HCT116 (cell line): ENCODE results near the gene NEK11. TPM values are rescaled to one million over a fixed set of nuclear protein-coding genes. Genes with fewer than 3 reads are reported as not detected.

ENCODE experiments used
- ATAC-seq: fragments of 200-7000 bp; cut with Tn5 transposase; 2 replicates; pipeline ENCODE4 v1.9.1; 2020; ENCODE audit warnings: mild to moderate bottlenecking, moderate library complexity
- BruUV-seq: library from RNA; stranded (reverse); fragments of 400-500 nt; replicated peaks from 2 replicates; lab custom pipeline; 2021; lab: Mats Ljungman, UMichigan
- CTCF ChIA-PET: fragments of 300-600 bp; sonication (Branson Sonifier 250); formaldehyde crosslinking; loops from one replicate; lab custom pipeline; 2021; ENCODE audit warnings: antibody characterized with exemption; lab: Charles Lee
- POLR2A ChIA-PET: fragments of 300-600, 350-600 bp; sonication (Branson Sonifier 250); formaldehyde crosslinking; loops from one replicate; lab custom pipeline; 2021; ENCODE audit warnings: antibody characterized with exemption; lab: Charles Lee
- RAD21 ChIA-PET, 2 experiments: fragments of 300-600 bp; sonication (Branson Sonifier 250); formaldehyde crosslinking; loops; one replicate each; lab custom pipeline; 2023; ENCODE audit warnings: low total read pairs in 2 of 2; ENCODE audit not compliant: uncharacterized antibody in 2 of 2, unreplicated experiment in 2 of 2, low non-redundant PET in 1 of 2; lab: Charles Lee
- DNase-seq: peaks from one replicate; pipeline ENCODE4 v3.0.0-alpha.2; 2010; ENCODE audit warnings: low read depth, low spot score
- H2AFZ ChIP-seq: fragments of 200-600 bp; shearing (Covaris generic), sonication (generic); 2 replicates; pipeline ENCODE4 v1.6.1; 2017; ENCODE audit warnings: low read depth, mixed run types, mixed read lengths, antibody characterized with exemption, low read length; ENCODE audit not compliant: poor library complexity, severe bottlenecking
- H3K27ac ChIP-seq: 2 replicates; pipeline ENCODE4 v1.5.1; 2012; ENCODE audit warnings: low read depth, low read length
- H3K27me3 ChIP-seq: fragments of 200-600 bp; sonication (generic); 2 replicates; pipeline ENCODE4 v1.6.1; 2016; ENCODE audit warnings: mixed run types, low read length, mixed read lengths; ENCODE audit not compliant: insufficient read depth
- H3K36me3 ChIP-seq, 2 experiments: fragments of 200-500 bp in 1 of 2; fragments of 200-600 bp in 1 of 2; sonication (Bioruptor generic) in 1 of 2; sonication (generic) in 1 of 2; 2 replicates each; pipeline versions ENCODE4 v1.5.1 to v1.6.1; 2014 to 2016; ENCODE audit warnings: low read length in 2 of 2, inconsistent platforms in 1 of 2, mixed read lengths in 1 of 2, mixed run types in 1 of 2; ENCODE audit not compliant: insufficient read depth in 2 of 2, control insufficient read depth in 1 of 2
- H3K4me1 ChIP-seq, 2 experiments: fragments of 200-600 bp in 1 of 2; sonication (generic) in 1 of 2; 2 replicates each; pipeline versions ENCODE4 v1.5.1 to v1.6.1; 2012 to 2017; ENCODE audit warnings: low read length in 2 of 2, inconsistent platforms in 1 of 2, mild to moderate bottlenecking in 1 of 2, mixed read lengths in 1 of 2, mixed run types in 1 of 2, moderate library complexity in 1 of 2; ENCODE audit not compliant: insufficient read depth in 2 of 2, control insufficient read depth in 1 of 2
- H3K4me2 ChIP-seq: fragments of 200-600 bp; sonication (generic); 2 replicates; pipeline ENCODE4 v1.6.1; 2017; ENCODE audit warnings: mixed run types, low read length, mixed read lengths
- H3K4me3 ChIP-seq, 2 experiments: fragments of 200-600 bp in 1 of 2; sonication (generic) in 1 of 2; replicated peaks in 1 of 2; 2 replicates each; pipeline ENCODE4 v1.5.1; 2011 to 2016; ENCODE audit warnings: low read length in 2 of 2, control low read depth in 1 of 2, low read depth in 1 of 2, mild to moderate bottlenecking in 1 of 2, mixed read lengths in 1 of 2, mixed run types in 1 of 2
- H3K79me2 ChIP-seq: fragments of 200-600 bp; sonication (generic); 2 replicates; pipeline ENCODE4 v1.6.1; 2017; ENCODE audit warnings: mild to moderate bottlenecking, mixed run types, low read length, moderate library complexity, mixed read lengths; ENCODE audit not compliant: insufficient read depth
- H3K9ac ChIP-seq: fragments of 200-600 bp; sonication (generic); 2 replicates; pipeline ENCODE4 v1.6.1; 2016; ENCODE audit warnings: low read length, mixed read lengths
- H3K9me2 ChIP-seq: fragments of 200-600 bp; sonication (generic), shearing (Covaris generic); 2 replicates; pipeline ENCODE4 v1.6.1; 2017; ENCODE audit warnings: mixed run types, mild to moderate bottlenecking, moderate library complexity; ENCODE audit not compliant: insufficient read depth
- H3K9me3 ChIP-seq, 2 experiments: fragments of 200-500 bp in 1 of 2; fragments of 200-600 bp in 1 of 2; sonication (Bioruptor generic) in 1 of 2; sonication (generic) in 1 of 2; 2 replicates each; pipeline ENCODE4 v1.6.1; 2014 to 2017; ENCODE audit warnings: low read length in 2 of 2, mixed read lengths in 2 of 2, inconsistent platforms in 1 of 2, low read depth in 1 of 2, mild to moderate bottlenecking in 1 of 2, mixed run types in 1 of 2, moderate library complexity in 1 of 2; ENCODE audit not compliant: control insufficient read depth in 1 of 2, insufficient read depth in 1 of 2
- H4K20me1 ChIP-seq: fragments of 200-600 bp; sonication (generic), shearing (Covaris generic); 2 replicates; pipeline ENCODE4 v1.6.1; 2017; ENCODE audit warnings: mixed run types, mild to moderate bottlenecking, moderate library complexity; ENCODE audit not compliant: insufficient read depth
- CBX3 ChIP-seq: IDR thresholded peaks from 2 replicates; pipeline ENCODE4 v1.6.1; 2012; ENCODE audit warnings: low read depth
- EGR1 ChIP-seq: IDR thresholded peaks from 2 replicates; pipeline ENCODE4 v1.6.1; 2012; ENCODE audit warnings: low read depth
- EZH2 ChIP-seq: fragments of 200-600 bp; sonication (generic); IDR thresholded peaks from 2 replicates; pipeline ENCODE4 v1.6.1; 2017; ENCODE audit warnings: antibody characterized with exemption, mixed run types
- JUND ChIP-seq: IDR thresholded peaks from 2 replicates; pipeline ENCODE4 v1.6.1; 2012
- RAD21 ChIP-seq: IDR thresholded peaks from 2 replicates; pipeline ENCODE4 v1.6.1; 2012; ENCODE audit warnings: low read depth, mild to moderate bottlenecking
- SIN3A ChIP-seq: IDR thresholded peaks from 2 replicates; pipeline ENCODE4 v1.6.1; 2012; ENCODE audit warnings: low read depth
- SRF ChIP-seq: IDR thresholded peaks from 2 replicates; pipeline ENCODE4 v1.6.1; 2012; ENCODE audit warnings: low read depth
- TCF7L2 ChIP-seq: IDR thresholded peaks from 2 replicates; pipeline ENCODE4 v1.7.0; 2011; ENCODE audit warnings: borderline replicate concordance, inconsistent platforms; ENCODE audit not compliant: insufficient read depth, insufficient read length; ENCODE audit errors: extremely low read depth
- ZFX ChIP-seq: fragments of 450-650 bp; IDR thresholded peaks from 2 replicates; pipeline ENCODE4 v1.6.1; 2017
- intact Hi-C: fragments of 100-400 bp; cut with micrococcal nuclease; formaldehyde crosslinking; loops from 2 replicates; pipeline ENCODE4 v1.10.0; 2022
- total RNA-seq: library from RNA; stranded (reverse); gene quantifications from one replicate; pipeline ENCODE4 v1.2.1, GENCODE V29; 2021; ENCODE audit not compliant: unreplicated experiment

NEK11 gene
- total RNA-seq, 1 experiment from 2014 or later, result 3.1 TPM

GRCh38 chr3:131275556-131275955, 248.9 kb downstream of the NEK11 start:
- Histone ChIP-seq H3K9ac (no peak overlapping the region), H3K27ac (no peak overlapping the region), H4K20me1 (no peaks in the 10 kb centered on the region), H2AFZ (no peak overlapping the region), H3K9me2 (no peaks in the 10 kb centered on the region), H3K36me3 (no peaks in the 10 kb centered on the region), H3K4me2 (no peak overlapping the region), H3K27me3 (no peaks in the 10 kb centered on the region), H3K4me3 (no peak overlapping the region), H3K4me1 (no peaks in the 10 kb centered on the region), H3K9me3 (no peaks in the 10 kb centered on the region), H3K79me2 (no peaks in the 10 kb centered on the region)
- ATAC-seq (no peak), DNase-seq (no peak)
- POLR2A ChIA-PET, result no interaction called here
- intact Hi-C loops, result no loop called here
- CTCF ChIA-PET, result no interaction called here
- RAD21 ChIA-PET, result no interaction called here
- TF ChIP-seq ZFX (no peak), JUND (no peak), TCF7L2 (no peak), EGR1 (no peak), SRF (no peak), EZH2 (no peak), CBX3 (no peak)
- BruUV-seq, result no TSS peak

GRCh38 chr3:131277836-131278497, 251.3 kb downstream of the NEK11 start:
- Histone ChIP-seq H3K4me2 (no peak overlapping the region), H3K36me3 (no peaks in the 10 kb centered on the region), H3K9me2 (no peaks in the 10 kb centered on the region), H3K4me1 (no peaks in the 10 kb centered on the region), H2AFZ (no peak overlapping the region), H3K27ac (no peak overlapping the region), H3K9ac (no peak overlapping the region), H3K4me3 (no peak overlapping the region), H3K27me3 (no peaks in the 10 kb centered on the region), H4K20me1 (no peaks in the 10 kb centered on the region), H3K79me2 (no peaks in the 10 kb centered on the region), H3K9me3 (no peaks in the 10 kb centered on the region)
- ChIA-PET RAD21 (no interaction called here), POLR2A (no interaction called here), CTCF (no interaction called here)
- BruUV-seq, result no TSS peak
- DNase-seq (no peak), ATAC-seq (no peak)
- intact Hi-C loops, result no loop called here
- TF ChIP-seq SIN3A (no peak), EZH2 (no peak), RAD21 (no peak)
